Inferior parietal cortex (tissue), 1 donor: ENCODE measurements around the gene SETD2.
A peak's percentile ranks its signal among the peaks of the same experiment; 100 is the strongest.
"Not testable (repeated sequence)": the region's sequence is repeated elsewhere in the genome, so short reads cannot be mapped to it uniquely, and the experiment has no call there.

Experiments
- DNase-seq: peaks from one replicate; pipeline ENCODE4 v3.0.0-alpha.2; 2016; ENCODE audit errors: extremely low spot score

SETD2 gene

DNA sequence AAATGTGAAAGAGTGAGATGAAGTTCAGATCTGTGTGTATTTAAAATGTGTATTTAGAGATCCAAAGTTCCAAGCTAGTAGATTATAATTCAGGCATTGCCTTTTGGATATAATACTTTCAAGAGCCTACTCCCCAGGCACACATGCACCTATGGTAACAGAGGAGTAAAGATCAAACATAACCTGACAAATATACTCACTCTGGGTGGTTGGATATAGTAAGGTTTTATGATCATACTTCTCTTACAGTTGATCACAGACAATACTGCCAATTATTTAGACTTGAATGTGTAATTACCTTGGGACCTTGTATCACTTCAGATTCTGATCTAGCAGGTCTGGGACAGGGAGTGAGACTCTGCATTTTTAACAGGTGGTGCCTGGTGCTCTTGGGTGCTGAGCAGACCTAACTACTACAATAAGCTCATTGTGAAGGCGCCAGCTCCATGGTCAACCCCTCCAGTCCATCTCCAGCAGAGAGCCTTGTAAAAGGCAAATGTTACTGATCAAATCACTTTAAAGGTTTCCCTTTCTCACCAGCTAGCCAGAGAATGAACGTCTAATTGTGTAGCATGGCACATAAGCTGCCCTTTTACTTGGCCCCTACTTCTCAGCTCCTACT is 128.9 kb downstream of the SETD2 start:
- peak; percentile 34 for DNase-seq

DNA sequence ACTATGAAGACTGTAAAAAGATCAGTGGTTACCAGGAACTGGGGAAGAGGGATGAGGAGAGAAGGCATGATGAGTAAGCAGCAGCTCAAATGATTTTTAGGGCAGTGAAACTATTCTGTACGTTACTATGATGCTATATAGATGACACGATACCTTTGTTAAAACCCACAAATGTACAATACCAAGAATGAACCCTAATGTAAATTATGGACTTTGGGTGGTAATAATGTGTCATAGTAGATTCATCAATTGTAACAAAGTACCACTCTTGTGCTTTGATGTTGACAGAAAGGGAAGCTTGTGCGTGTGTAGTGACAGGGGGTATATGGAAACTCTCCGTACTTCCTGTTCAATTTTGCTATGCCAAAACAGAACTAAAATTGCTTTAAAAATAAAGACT is 132.9 kb downstream of the SETD2 start:
- DNase-seq = not testable (repeated sequence)

GRCh38 chr3:47028667-47029066 is 135.2 kb downstream of the SETD2 start:
- no peak for DNase-seq

GRCh38 chr3:47028146-47028545 is 135.8 kb downstream of the SETD2 start:
- no peak for DNase-seq

GRCh38 chr3:47026432-47026831 is 137.5 kb downstream of the SETD2 start:
- DNase-seq = not testable (repeated sequence)

- DNase-seq = no peak
Observed at GRCh38 chr3:47024932-47025331, 139.0 kb downstream of the SETD2 start.

- DNase-seq = no peak
Observed at GRCh38 chr3:47022641-47023071, 141.3 kb downstream of the SETD2 start.

- DNase-seq = no peak
Observed at GRCh38 chr3:47020311-47020710, 143.6 kb downstream of the SETD2 start.

DNA sequence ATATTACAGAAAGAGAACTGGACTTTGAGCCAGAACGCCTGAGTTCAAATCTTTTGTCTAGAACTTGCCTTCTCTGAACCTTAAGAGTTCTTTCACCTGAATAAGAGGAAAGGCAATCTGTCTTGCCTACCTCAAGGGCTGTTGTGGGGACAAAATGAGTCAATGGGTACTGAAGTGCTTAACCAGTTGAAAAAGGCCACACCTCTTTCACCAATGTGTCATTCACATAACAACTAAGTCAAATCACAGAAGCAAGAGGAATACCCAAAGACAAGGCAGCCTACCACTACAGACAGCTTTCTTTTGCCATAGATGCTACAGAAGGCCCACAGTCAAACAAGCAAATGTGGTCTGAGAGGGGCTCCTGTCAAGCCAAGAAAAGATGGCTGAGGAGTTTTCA is 144.7 kb downstream of the SETD2 start:
- DNase-seq = no peak

GRCh38 chr3:47018269-47018611 is 145.7 kb downstream of the SETD2 start:
- no peak for DNase-seq

DNA sequence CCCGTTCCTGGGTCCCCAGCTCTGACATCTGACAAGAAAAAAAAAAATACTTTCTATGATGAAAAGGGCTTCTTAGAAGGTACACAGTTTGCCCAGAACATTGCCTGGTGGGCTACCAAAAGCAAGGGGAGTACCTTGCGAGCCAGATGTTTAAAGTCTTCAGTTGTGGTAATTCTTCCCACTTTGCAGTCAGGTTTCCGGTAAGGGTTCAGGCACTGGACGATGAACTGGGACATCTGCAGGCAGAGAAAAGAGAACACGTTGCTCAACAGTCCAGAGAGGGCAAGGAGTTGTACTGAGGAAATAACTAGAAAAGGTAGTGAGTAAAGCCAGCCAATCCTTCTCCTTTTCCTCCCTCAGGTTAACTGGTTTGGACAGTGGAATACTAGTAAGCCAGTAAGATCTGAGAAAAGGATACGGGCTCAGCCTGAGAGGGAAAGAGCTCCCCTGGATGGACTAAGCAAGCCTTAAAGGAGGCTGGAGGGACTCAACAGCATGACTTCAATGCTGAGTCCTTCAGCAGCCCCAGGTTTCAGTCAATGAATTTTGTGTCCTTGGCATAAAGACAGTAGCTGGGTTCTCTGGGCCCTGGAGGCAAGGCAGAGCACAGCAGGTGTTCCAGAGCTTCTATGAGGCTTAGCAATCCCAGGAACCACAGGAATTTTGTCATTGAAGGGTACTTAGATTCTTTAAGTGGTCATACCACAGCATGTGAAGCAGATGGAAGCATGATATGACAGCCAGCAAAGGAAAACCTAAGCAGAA is 146.2 kb downstream of the SETD2 start:
- no peak for DNase-seq

GRCh38 chr3:47016934-47017435 is 146.9 kb downstream of the SETD2 start:
- no peak for DNase-seq

GRCh38 chr3:47016086-47016933 is 147.6 kb downstream of the SETD2 start:
- no peak for DNase-seq

GRCh38 chr3:47015151-47015550 is 148.8 kb downstream of the SETD2 start:
- DNase-seq = no peak

GRCh38 chr3:47014036-47014435 is 149.9 kb downstream of the SETD2 start:
- no peak for DNase-seq

DNA sequence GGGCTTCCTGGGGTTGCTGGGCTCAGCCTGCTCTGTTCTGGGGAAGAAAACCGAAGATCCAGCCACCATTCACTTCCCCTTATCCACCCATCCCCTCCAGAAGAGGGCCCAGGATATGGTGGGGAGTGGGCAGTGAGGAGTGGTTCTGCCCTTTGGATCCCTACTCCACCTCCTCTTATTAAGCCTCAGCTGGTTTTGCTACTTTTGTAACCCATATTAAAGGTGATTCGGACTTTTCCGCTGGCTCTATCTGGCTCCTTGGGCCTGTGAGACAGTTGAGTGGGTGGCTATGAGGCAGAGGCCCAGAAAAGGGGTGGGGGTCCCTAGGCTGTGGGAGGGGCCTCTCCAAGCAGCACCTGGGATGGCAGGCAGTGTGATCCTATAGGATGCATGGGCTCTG is 150.7 kb downstream of the SETD2 start:
- DNase-seq = no peak

DNA sequence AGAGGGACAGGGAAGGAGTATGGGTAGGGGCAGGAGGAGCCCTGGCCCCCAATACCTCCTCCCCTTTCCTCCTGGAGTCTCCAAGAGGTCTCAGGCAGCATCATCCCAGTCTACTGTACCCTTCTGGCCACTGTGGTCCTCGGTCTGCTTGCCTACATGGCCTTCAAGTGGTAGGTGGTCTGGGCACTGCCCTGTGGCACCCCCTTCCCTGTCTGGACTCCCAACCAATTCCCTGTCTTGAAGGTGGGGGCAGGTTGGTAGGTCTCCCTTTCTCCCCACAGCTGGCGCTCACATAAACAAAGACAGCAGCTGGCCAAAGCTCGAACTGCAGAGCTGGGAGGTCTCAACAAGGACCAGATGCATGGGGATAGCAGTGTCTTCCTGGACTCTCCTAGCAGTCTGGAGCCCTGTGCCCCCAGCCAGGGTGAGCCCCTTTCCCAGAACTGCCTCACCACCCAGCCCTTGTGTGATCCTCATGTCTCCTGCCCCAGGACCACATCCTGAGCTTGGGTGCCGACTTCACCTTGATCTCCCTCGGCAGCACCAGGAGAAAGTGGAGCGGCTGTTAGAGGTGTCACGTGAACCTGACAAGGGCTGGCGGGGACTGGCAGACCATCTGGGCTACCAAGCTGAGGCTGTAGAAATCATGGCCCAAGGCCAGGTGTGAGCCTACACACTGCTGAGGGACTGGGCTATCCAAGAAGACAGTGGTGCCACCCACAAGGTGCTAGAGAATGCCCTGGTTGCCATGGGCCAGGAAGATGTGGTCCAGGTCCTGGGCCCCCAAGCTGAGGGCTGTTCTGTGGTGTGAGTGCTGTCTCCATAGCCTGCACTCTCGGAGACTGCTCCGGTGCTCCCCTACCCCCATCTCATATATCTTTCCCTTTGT is 151.3 kb downstream of the SETD2 start:
- no peak for DNase-seq

GRCh38 chr3:47011371-47011770 is 152.5 kb downstream of the SETD2 start:
- no peak for DNase-seq

DNA sequence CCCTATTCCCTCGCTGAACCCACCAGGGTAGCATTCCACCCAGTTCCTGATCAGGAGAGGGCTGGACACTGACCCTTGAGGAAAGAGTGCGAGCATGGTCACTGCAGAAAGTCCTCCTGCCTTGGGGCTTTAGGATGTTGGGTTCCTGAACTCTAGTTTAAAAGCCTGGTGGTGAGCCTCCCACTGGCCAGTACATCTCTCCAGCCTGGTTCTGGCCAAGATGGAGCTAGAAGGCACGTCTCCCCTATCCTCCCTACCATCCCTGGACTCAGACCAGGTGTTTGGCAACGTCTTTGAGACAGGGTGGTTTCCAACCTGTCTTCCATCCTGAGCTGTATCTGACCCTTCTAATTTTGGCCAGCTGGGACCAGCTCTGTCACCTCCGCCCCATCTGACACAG is 153.0 kb downstream of the SETD2 start:
- no peak for DNase-seq

- no peak for DNase-seq
Observed at GRCh38 chr3:47010111-47010712, 153.7 kb downstream of the SETD2 start.
